Nephron (organoid): ENCODE measurements around the gene GRIA1.

Experiments used
- H3K27ac Mint-ChIP-seq, 3 experiments: 2 replicates each; pipeline ENCODE4 v1.8.0; 2020; ENCODE audit warnings: mixed read lengths in 3 of 3, mild to moderate bottlenecking in 2 of 3, moderate library complexity in 1 of 3
- H3K27me3 Mint-ChIP-seq: 2 replicates; pipeline ENCODE4 v1.8.0; 2021; ENCODE audit warnings: low read depth, mild to moderate bottlenecking, moderate library complexity, mixed read lengths
- H3K36me3 Mint-ChIP-seq: 2 replicates; pipeline ENCODE4 v1.8.0; 2020; ENCODE audit warnings: low read depth, mixed read lengths
- H3K4me1 Mint-ChIP-seq: 2 replicates; pipeline ENCODE4 v1.8.0; 2020; ENCODE audit warnings: mixed read lengths
- H3K4me3 Mint-ChIP-seq, 3 experiments: 2 replicates each; pipeline ENCODE4 v1.8.0; 2020; ENCODE audit warnings: mild to moderate bottlenecking in 3 of 3, mixed read lengths in 3 of 3, moderate library complexity in 2 of 3
- H3K9me3 Mint-ChIP-seq: 2 replicates; pipeline ENCODE4 v1.8.0; 2020; ENCODE audit warnings: mixed read lengths
- CTCF ChIP-seq, 3 experiments: fragments of 200-600 bp; sonication (generic); IDR thresholded peaks; one replicate each; pipeline ENCODE4 v1.5.0; 2021; ENCODE audit warnings: antibody characterized with exemption in 3 of 3; ENCODE audit not compliant: unreplicated experiment in 3 of 3

GRIA1 gene

GRCh38 chr5:153569036-153569435 lies 78.6 kb downstream of the GRIA1 start:
- H3K27me3 Mint-ChIP-seq, result no peaks in the 10 kb centered on the region
- TF ChIP-seq CTCF (IDR thresholded peaks at IDR 0.05; ENCODE audit: unreplicated experiment in 3 of 3), result no peak
- H3K9me3 Mint-ChIP-seq, result no peaks in the 10 kb centered on the region
- H3K4me1 Mint-ChIP-seq, result no peaks in the 10 kb centered on the region
- H3K27ac Mint-ChIP-seq, result no peak overlapping the region
- H3K4me3 Mint-ChIP-seq, result no peak overlapping the region
- no peaks in the 10 kb centered on the region for H3K36me3 Mint-ChIP-seq

- Mint-ChIP-seq H3K36me3 (no peaks in the 10 kb centered on the region), H3K4me1 (no peaks in the 10 kb centered on the region), H3K4me3 (no peak overlapping the region), H3K9me3 (no peaks in the 10 kb centered on the region), H3K27ac (no peak overlapping the region), H3K27me3 (no peaks in the 10 kb centered on the region)
- no peak for TF ChIP-seq CTCF (IDR thresholded peaks at IDR 0.05; ENCODE audit: unreplicated experiment in 3 of 3)
These were observed 80.7 kb downstream of the GRIA1 start for GRCh38 chr5:153571162-153571561.

- Mint-ChIP-seq H3K27ac (no peak overlapping the region), H3K9me3 (no peaks in the 10 kb centered on the region), H3K36me3 (no peaks in the 10 kb centered on the region), H3K4me3 (no peak overlapping the region), H3K4me1 (no peaks in the 10 kb centered on the region), H3K27me3 (no peaks in the 10 kb centered on the region)
- TF ChIP-seq CTCF (IDR thresholded peaks at IDR 0.05; ENCODE audit: unreplicated experiment in 3 of 3), result no peak
These were observed 82.1 kb downstream of the GRIA1 start for GRCh38 chr5:153572411-153573145.

GRCh38 chr5:153573326-153574033 lies 83.0 kb downstream of the GRIA1 start:
- TF ChIP-seq CTCF (IDR thresholded peaks at IDR 0.05; ENCODE audit: unreplicated experiment in 3 of 3), result no peak
- H3K27me3 Mint-ChIP-seq, result no peaks in the 10 kb centered on the region
- no peaks in the 10 kb centered on the region for H3K9me3 Mint-ChIP-seq
- no peaks in the 10 kb centered on the region for H3K36me3 Mint-ChIP-seq
- no peaks in the 10 kb centered on the region for H3K4me1 Mint-ChIP-seq
- no peak overlapping the region for H3K27ac Mint-ChIP-seq
- no peak overlapping the region for H3K4me3 Mint-ChIP-seq

GRCh38 chr5:153584126-153584959 lies 93.9 kb downstream of the GRIA1 start:
- TF ChIP-seq CTCF (IDR thresholded peaks at IDR 0.05; ENCODE audit: unreplicated experiment in 3 of 3), result no peak
- no peaks in the 10 kb centered on the region for H3K36me3 Mint-ChIP-seq
- no peak overlapping the region for H3K4me3 Mint-ChIP-seq
- H3K27me3 Mint-ChIP-seq, result peaks cover 11% of the 10 kb centered on the region
- no peak overlapping the region for H3K27ac Mint-ChIP-seq
- no peaks in the 10 kb centered on the region for H3K9me3 Mint-ChIP-seq
- no peaks in the 10 kb centered on the region for H3K4me1 Mint-ChIP-seq
